ENCODE results near the gene COG8.
A peak's percentile ranks its signal among the peaks of the same experiment; 100 is the strongest.

The COG8 gene

DNA sequence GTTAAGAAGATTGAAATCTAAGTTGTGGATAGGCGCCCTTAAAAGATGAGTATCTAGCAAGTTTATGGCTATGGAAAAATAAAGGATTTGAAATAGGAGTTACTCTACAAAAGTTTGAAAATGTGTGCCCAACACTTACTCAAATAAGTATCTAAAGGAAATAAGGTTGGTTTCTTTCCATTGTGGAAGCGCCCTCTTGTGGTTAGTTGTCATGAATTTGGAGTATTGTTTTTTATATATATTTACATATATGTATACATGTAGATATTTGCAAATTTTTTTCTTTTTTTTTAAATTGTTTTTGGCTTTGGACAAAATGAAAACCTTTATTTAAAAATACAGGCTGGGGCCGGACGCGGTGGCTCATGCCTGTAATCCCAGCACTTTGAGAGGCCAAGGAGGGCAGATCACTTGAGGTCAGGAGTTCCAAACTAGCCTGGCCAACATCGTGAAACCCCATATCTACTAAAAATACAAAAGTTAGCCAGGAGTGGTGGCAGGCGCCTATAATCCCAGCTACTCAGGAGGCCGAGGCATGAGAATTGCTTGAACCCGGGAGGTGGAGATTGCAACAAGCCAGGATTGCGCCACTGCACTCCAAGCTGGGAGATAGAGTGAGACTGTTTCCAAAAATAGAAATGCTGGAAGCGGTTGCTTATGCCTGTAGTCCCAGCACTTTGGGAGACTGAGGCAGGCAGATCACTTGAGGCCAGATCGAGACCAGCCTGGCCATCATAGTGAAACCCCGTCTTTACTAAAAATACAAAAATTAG lies 52.2 kb downstream of the COG8 start:
- DNase-seq (ENCODE audit: low spot score): peak; percentile 47

DNA sequence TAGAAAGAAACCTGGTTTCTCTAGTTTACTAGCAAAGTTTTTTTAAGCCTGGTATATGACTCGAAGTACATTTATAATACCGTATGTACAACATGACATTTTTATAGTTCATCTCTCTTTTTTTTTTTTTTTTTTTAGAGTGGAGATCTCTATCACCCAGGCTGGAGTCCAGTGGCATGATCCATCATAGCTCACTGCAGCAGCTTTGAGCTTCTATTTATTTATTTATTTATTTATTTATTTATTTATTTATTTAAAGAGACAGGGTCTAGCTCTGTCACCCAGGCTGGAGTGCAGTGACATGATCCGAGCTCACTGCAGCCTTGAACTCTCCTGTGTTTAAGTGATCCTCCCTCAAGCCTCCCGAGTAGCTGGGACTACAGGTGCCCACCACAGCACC lies 54.1 kb downstream of the COG8 start:
- DNase-seq (ENCODE audit: low spot score): no peak

DNA sequence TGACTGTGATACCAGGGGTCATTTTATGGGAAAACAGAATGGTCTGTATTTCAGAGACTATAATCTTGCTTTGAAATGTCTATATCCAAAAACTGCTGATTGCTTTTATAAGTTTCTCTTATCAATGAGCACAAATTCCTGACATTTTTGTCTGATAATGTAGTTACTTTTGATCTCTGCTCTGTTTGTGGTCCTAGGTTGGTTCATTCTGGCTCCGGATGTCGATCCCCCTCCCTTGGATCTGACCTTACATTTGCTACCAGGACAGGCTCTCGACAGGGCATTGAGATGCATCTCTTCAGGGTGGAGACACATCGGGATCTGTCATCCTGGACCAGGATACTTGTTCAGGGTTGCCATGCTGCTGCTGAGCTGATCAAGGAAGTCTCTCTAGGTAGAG lies 55.5 kb downstream of the COG8 start:
- DNase-seq (ENCODE audit: low spot score): no peak

DNA sequence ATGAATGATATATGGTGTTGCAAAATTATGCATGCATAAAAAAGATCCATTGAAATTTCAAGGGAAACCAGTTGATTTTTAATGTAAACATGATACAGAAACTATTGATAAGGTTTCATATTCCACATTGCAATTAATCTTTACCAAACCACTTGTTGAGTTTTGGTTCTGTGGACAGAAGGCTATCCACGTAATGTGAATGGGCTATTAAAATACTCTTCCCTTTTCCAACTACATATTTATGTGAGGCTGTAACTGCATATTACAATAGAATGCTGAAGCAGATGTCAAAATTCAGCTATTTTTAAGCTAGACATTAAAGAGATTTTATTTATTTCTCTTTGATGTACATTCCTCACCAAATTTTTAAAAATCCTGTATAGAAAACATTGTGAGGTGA lies 62.0 kb downstream of the COG8 start:
- DNase-seq (ENCODE audit: low spot score): no peak
